ENCODE data around the gene NOX5.
A peak's percentile ranks its signal among the peaks of the same experiment; 100 is the strongest.
"Not testable (repeated sequence)": the region's sequence is repeated elsewhere in the genome, so short reads cannot be mapped to it uniquely, and the experiment has no call there.

NOX5 gene

GRCh38 chr15:69060041-69060481, 45.6 kb downstream of the NOX5 start:
- peak; percentile 12 for DNase-seq

- DNase-seq, result no peak
Observed at GRCh38 chr15:69060744-69061143, 46.2 kb downstream of the NOX5 start.

- no peak for DNase-seq
Observed at GRCh38 chr15:69061414-69061842, 46.9 kb downstream of the NOX5 start.

GRCh38 chr15:69064649-69065048, 50.2 kb downstream of the NOX5 start:
- no peak for DNase-seq

- no peak for DNase-seq
Observed at GRCh38 chr15:69066007-69066995, 51.8 kb downstream of the NOX5 start.

GRCh38 chr15:69067296-69067695, 52.8 kb downstream of the NOX5 start:
- DNase-seq, result peak; percentile 23

- no peak for DNase-seq
Observed at GRCh38 chr15:69068157-69068556, 53.7 kb downstream of the NOX5 start.

GRCh38 chr15:69069290-69069689, 54.8 kb downstream of the NOX5 start:
- DNase-seq, result not testable (repeated sequence)

- DNase-seq, result no peak
Observed at GRCh38 chr15:69069996-69070395, 55.5 kb downstream of the NOX5 start.

- no peak for DNase-seq
Observed at GRCh38 chr15:69070396-69070795, 55.9 kb downstream of the NOX5 start.

- DNase-seq, result no peak
Observed at GRCh38 chr15:69071260-69071659, 56.8 kb downstream of the NOX5 start.

- no peak for DNase-seq
Observed at GRCh38 chr15:69072906-69073305, 58.4 kb downstream of the NOX5 start.

- peak; percentile 63 for DNase-seq
Observed at GRCh38 chr15:69074001-69074842, 59.7 kb downstream of the NOX5 start.

GRCh38 chr15:69074843-69075224, 60.3 kb downstream of the NOX5 start:
- no peak for DNase-seq

- DNase-seq, result no peak
Observed at GRCh38 chr15:69075440-69075839, 60.9 kb downstream of the NOX5 start.

- DNase-seq, result no peak
Observed at GRCh38 chr15:69076756-69077155, 62.3 kb downstream of the NOX5 start.

- no peak for DNase-seq
Observed at GRCh38 chr15:69078638-69079037, 64.1 kb downstream of the NOX5 start.

GRCh38 chr15:69080295-69081248, 66.1 kb downstream of the NOX5 start:
- DNase-seq, result no peak

- DNase-seq, result no peak
Observed at GRCh38 chr15:69081310-69082004, 67.0 kb downstream of the NOX5 start.

GRCh38 chr15:69082021-69082502, 67.6 kb downstream of the NOX5 start:
- DNase-seq, result no peak

GRCh38 chr15:69082554-69082953, 68.1 kb downstream of the NOX5 start:
- no peak for DNase-seq
